Omental fat pad (tissue), 4 donors: Measurements from ENCODE around the gene MYCN. TPM values are rescaled to one million over a fixed set of nuclear protein-coding genes. Genes with fewer than 3 reads are reported as not detected.
"Not testable (repeated sequence)": the region's sequence is repeated elsewhere in the genome, so short reads cannot be mapped to it uniquely, and the experiment has no call there.

Source experiments
- ATAC-seq: fragments of 150-250 bp; one replicate; pipeline ENCODE4 v1.9.1; 2016; ENCODE audit warnings: mild to moderate bottlenecking, moderate library complexity; ENCODE audit not compliant: low FRiP score
- DNase-seq: peaks from one replicate; pipeline ENCODE4 v3.0.0-alpha.2; 2019; ENCODE audit warnings: low spot score
- CTCF ChIP-seq, 3 donors: fragments of 450-650 bp; IDR thresholded peaks; one replicate each; pipeline ENCODE4 v1.5.1; 2016 to 2017; ENCODE audit warnings: antibody characterized with exemption in 3 of 3, mild to moderate bottlenecking in 3 of 3, moderate library complexity in 2 of 3
- total RNA-seq, 4 donors: library from RNA; depleted of rRNA; stranded (reverse); fragments of >200 nt; gene quantifications; one replicate each; pipeline ENCODE4 v1.1.0, GENCODE V29; 2016

MYCN gene
- total RNA-seq, 4 donors from 2014 or later, result 0.19 to 0.47 TPM; not detected in 2

GRCh38 chr2:15914596-15915385 is 25.6 kb upstream of the MYCN start:
- TF ChIP-seq CTCF (IDR thresholded peaks at IDR 0.05), result no peak
- ATAC-seq, result no peak
- no peak for DNase-seq

- DNase-seq, ATAC-seq: not testable (repeated sequence)
These were observed 24.8 kb upstream of the MYCN start for GRCh38 chr2:15915546-15915945.

DNA sequence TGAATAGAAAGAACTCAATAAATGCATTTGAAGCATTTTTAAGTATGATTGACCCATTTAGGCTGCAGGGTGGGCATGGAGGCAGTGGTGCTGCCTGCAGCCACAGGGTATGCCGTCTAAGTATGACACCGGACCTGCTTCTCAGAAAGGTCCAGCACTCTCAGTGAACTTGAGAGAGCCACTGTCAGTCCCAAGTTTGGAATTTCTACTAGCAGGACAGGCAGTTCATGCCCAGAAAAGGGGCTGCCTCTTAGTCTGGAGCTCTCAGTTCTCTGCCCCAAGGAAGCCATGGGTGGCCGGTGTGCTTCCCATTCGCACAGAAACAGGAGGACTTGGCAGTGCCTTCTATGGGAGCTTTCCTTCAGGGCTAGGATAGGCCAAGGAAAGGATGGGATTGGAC is 24.0 kb upstream of the MYCN start:
- no peak for ATAC-seq
- DNase-seq, result no peak
- TF ChIP-seq CTCF (IDR thresholded peaks at IDR 0.05), result no peak

- DNase-seq (no peak), ATAC-seq (no peak)
- no peak for TF ChIP-seq CTCF (IDR thresholded peaks at IDR 0.05)
These were observed 21.5 kb upstream of the MYCN start for GRCh38 chr2:15918761-15919356.

DNA sequence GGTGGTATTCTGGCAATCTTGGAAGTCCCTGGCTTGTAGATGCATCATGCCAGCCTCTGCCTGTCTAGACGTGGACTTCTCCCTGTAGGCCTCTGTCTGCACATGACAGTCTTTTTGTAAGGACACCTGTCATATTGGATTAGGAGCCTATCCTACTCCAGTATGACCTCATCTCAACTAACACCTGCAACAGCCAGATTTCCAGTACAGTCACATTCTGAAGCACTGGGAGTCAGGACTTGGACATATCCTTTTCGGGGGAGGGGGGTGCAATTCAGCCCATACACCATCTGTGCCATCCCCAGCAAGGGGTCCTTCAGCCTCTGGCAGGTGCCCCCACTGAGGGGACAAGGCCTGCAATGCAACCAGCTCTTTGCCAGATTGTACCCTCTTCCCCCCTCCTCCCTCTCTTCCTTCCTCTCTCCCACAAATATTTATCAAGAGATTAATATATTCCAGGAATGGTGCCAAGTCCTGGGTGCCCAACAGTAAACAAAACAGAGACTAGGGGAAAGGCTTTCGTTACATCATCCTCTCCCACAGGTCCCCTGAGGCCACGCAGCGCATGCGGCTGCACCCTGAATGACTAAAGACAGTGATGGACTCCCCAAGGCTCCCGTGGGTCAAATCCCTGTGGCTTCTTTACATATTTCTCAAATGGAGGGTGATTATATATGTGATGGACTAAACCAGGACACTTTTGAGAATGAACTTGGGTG is 20.5 kb upstream of the MYCN start:
- no peak for TF ChIP-seq CTCF (IDR thresholded peaks at IDR 0.05)
- no peak for ATAC-seq
- DNase-seq, result no peak

DNA sequence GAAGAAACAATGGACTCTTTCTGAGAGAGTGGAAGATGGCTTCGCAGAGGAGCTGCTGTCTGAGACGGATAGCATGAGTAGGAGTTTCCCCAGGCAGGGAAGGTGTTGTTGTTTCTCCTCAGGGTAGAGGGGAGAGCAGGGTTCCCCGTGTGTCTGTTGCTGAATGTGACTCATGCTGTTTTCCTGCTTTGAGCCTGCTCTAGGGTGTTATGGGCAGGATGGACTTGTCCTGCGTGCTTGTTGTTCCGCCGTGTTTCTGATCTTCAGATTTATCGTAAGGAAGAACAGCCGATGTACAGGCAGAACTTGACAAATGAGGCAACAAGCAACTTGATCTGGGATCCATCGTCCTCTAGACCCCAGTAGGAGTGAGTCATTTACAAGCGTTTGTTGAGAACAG is 19.7 kb upstream of the MYCN start:
- DNase-seq, result no peak
- no peak for TF ChIP-seq CTCF (IDR thresholded peaks at IDR 0.05)

DNA sequence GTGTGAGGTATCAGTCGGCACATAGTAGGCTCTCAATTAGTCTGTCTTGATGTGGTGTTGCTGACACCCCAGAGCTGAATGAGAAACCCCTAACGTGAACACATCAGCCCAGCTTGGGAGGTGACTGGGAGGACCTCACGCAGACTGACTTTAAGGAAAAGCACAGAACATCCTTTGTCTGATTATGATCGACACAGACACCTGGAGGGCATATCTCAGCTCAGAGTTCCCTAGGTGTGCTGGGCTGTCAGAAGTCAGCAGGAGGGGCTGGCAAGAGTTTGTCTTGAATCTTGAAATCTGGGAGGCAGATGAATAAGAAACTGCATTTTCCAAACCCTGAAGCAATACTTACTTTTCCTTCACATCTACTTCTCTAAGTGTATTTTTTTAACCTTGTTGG is 16.8 kb upstream of the MYCN start:
- no peak for TF ChIP-seq CTCF (IDR thresholded peaks at IDR 0.05)
- no peak for DNase-seq
- no peak for ATAC-seq

More for the DNA sequence above, 19.7 kb upstream of the MYCN start:
- ATAC-seq, result no peak
